K562 (cell line): ENCODE measurements around the gene GLRX3.

Source experiments
- KLF6 ChIP-seq: fragments of 250-450 bp; sonication (Bioruptor Pico); IDR thresholded peaks from 2 replicates; pipeline ENCODE4 v1.4.0; 2020; ENCODE audit warnings: mild to moderate bottlenecking, moderate library complexity, borderline replicate concordance
- POLR2AphosphoS5 ChIP-seq: IDR thresholded peaks from 2 replicates; pipeline ENCODE4 v1.6.1; 2011; ENCODE audit warnings: mild to moderate bottlenecking, low read depth, low read length, moderate library complexity; ENCODE audit not compliant: control insufficient read depth, insufficient read depth
- TFAP4 ChIP-seq: sonication (generic); formaldehyde crosslinking; IDR thresholded peaks from 2 replicates; pipeline ENCODE4 v1.8.0; 2022; ENCODE audit warnings: missing genetic modification reagents, mild to moderate bottlenecking, moderate library complexity, borderline replicate concordance

- TF ChIP-seq TFAP4 (CRISPR knock-in tag) = no peak
- TF ChIP-seq KLF6 = no peak
- no peak for TF ChIP-seq POLR2AphosphoS5
Measured at GRCh38 chr10:130141038-130141437, 4.8 kb downstream of the GLRX3 start.
